ENCODE data around the gene MAP3K5.

DNA sequence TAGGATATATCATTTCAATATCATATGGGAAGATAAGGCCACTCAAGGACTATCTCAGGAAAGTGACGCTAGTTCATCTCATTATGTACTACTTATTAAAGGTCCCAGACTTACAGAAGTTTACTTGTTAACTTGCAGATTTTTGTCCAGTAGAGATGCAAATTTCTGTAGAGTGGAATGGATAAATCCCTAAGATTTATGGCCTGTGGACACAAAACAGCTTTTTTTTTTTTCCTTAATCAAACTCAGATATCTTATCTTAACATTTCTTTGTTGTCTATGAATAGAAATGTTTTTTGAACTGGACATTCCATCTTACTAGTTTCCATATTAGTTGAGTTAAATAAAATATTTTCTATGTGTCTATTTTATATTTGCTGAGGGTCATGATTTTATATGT, 131.6 kb downstream of the MAP3K5 start:
- TF ChIP-seq ESRRG (CRISPR knock-in tag; IDR thresholded peaks at IDR 0.05) (no peak), RARB (CRISPR knock-in tag; IDR thresholded peaks at IDR 0.05) (no peak), OSR1 (CRISPR knock-in tag; IDR thresholded peaks at IDR 0.05) (no peak), SNAI2 (CRISPR knock-in tag; IDR thresholded peaks at IDR 0.05) (no peak), ZC3H10 (CRISPR knock-in tag; IDR thresholded peaks at IDR 0.05) (no peak), ZFP3 (CRISPR knock-in tag; IDR thresholded peaks at IDR 0.05) (no peak), GLIS3 (CRISPR knock-in tag; IDR thresholded peaks at IDR 0.05) (no peak)
- TF ChIP-seq, protein P1, sequence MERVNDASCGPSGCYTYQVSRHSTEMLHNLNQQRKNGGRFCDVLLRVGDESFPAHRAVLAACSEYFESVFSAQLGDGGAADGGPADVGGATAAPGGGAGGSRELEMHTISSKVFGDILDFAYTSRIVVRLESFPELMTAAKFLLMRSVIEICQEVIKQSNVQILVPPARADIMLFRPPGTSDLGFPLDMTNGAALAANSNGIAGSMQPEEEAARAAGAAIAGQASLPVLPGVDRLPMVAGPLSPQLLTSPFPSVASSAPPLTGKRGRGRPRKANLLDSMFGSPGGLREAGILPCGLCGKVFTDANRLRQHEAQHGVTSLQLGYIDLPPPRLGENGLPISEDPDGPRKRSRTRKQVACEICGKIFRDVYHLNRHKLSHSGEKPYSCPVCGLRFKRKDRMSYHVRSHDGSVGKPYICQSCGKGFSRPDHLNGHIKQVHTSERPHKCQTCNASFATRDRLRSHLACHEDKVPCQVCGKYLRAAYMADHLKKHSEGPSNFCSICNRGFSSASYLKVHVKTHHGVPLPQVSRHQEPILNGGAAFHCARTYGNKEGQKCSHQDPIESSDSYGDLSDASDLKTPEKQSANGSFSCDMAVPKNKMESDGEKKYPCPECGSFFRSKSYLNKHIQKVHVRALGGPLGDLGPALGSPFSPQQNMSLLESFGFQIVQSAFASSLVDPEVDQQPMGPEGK (CRISPR knock-in tag; IDR thresholded peaks at IDR 0.05; ENCODE audit: borderline replicate concordance) = no peak
- TF ChIP-seq, protein P2, sequence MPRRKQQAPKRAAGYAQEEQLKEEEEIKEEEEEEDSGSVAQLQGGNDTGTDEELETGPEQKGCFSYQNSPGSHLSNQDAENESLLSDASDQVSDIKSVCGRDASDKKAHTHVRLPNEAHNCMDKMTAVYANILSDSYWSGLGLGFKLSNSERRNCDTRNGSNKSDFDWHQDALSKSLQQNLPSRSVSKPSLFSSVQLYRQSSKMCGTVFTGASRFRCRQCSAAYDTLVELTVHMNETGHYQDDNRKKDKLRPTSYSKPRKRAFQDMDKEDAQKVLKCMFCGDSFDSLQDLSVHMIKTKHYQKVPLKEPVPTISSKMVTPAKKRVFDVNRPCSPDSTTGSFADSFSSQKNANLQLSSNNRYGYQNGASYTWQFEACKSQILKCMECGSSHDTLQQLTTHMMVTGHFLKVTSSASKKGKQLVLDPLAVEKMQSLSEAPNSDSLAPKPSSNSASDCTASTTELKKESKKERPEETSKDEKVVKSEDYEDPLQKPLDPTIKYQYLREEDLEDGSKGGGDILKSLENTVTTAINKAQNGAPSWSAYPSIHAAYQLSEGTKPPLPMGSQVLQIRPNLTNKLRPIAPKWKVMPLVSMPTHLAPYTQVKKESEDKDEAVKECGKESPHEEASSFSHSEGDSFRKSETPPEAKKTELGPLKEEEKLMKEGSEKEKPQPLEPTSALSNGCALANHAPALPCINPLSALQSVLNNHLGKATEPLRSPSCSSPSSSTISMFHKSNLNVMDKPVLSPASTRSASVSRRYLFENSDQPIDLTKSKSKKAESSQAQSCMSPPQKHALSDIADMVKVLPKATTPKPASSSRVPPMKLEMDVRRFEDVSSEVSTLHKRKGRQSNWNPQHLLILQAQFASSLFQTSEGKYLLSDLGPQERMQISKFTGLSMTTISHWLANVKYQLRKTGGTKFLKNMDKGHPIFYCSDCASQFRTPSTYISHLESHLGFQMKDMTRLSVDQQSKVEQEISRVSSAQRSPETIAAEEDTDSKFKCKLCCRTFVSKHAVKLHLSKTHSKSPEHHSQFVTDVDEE (CRISPR knock-in tag; IDR thresholded peaks at IDR 0.05) = no peak
- TF ChIP-seq, protein P3, sequence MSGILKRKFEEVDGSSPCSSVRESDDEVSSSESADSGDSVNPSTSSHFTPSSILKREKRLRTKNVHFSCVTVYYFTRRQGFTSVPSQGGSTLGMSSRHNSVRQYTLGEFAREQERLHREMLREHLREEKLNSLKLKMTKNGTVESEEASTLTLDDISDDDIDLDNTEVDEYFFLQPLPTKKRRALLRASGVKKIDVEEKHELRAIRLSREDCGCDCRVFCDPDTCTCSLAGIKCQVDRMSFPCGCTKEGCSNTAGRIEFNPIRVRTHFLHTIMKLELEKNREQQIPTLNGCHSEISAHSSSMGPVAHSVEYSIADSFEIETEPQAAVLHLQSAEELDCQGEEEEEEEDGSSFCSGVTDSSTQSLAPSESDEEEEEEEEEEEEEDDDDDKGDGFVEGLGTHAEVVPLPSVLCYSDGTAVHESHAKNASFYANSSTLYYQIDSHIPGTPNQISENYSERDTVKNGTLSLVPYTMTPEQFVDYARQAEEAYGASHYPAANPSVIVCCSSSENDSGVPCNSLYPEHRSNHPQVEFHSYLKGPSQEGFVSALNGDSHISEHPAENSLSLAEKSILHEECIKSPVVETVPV (CRISPR knock-in tag; IDR thresholded peaks at IDR 0.05) = no peak
